ENCODE data around the gene TGM3. TPM values are rescaled to one million over a fixed set of nuclear protein-coding genes. Genes with fewer than 3 reads are reported as not detected.

Gene TGM3
- total and polyA plus RNA-seq, 2 experiments from 2014 or later = 0.08 TPM; not detected in 1

DNA sequence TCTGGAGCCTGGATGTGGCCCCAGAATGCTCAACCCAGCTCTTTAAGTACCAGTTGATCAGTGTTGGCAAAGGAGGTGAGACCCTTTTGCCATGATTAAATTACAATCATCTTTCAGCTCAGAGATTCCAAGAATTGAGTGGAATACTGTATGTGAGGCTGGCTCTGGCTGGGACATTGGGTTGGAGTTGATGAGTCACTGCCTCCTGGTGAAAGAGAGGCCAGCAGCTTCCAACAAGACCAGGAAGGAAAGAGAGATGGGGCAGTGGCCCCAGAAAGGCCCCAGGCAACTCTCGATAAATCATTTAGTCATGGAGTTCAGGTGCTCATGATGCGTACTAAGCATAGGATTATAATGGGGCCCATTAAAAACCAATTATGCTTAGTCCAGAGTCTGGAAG is 87.0 kb downstream of the TGM3 start:
- no peak overlapping the region for H3K27ac Mint-ChIP-seq
- no peaks in the 10 kb centered on the region for H3K9me3 Mint-ChIP-seq
- peaks cover 13% of the 10 kb centered on the region for H3K4me1 Mint-ChIP-seq
- H3K79me2 ChIP-seq (replicated peaks; ENCODE audit: insufficient read depth) = no peaks in the 10 kb centered on the region
- no peak overlapping the region for H2AFZ ChIP-seq
- H3K36me3 ChIP-seq (ENCODE audit: insufficient read depth) = no peaks in the 10 kb centered on the region
- peaks cover 8% of the 10 kb centered on the region for H3K27me3 Mint-ChIP-seq (ENCODE audit: insufficient read depth, low read depth, poor library complexity)
- no peaks in the 10 kb centered on the region for H3F3A ChIP-seq (replicated peaks; ENCODE audit: low read depth)
- no peak overlapping the region for H3K4me2 ChIP-seq
- H3K4me3 Mint-ChIP-seq = no peak overlapping the region
- DNase-seq (ENCODE audit: low spot score) (no peak), ATAC-seq (no peak)
- no peak for TF ChIP-seq STAT1 (IDR thresholded peaks at IDR 0.05; ENCODE audit: unreplicated experiment)
- TF ChIP-seq, protein P1, sequence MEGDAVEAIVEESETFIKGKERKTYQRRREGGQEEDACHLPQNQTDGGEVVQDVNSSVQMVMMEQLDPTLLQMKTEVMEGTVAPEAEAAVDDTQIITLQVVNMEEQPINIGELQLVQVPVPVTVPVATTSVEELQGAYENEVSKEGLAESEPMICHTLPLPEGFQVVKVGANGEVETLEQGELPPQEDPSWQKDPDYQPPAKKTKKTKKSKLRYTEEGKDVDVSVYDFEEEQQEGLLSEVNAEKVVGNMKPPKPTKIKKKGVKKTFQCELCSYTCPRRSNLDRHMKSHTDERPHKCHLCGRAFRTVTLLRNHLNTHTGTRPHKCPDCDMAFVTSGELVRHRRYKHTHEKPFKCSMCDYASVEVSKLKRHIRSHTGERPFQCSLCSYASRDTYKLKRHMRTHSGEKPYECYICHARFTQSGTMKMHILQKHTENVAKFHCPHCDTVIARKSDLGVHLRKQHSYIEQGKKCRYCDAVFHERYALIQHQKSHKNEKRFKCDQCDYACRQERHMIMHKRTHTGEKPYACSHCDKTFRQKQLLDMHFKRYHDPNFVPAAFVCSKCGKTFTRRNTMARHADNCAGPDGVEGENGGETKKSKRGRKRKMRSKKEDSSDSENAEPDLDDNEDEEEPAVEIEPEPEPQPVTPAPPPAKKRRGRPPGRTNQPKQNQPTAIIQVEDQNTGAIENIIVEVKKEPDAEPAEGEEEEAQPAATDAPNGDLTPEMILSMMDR (conservative IDR thresholded peaks at IDR 0.05; ENCODE audit: low read depth in 2 of 2) = no peak
- TF ChIP-seq JUNB (IDR thresholded peaks at IDR 0.05; ENCODE audit: unreplicated experiment) = no peak
- no peak for TF ChIP-seq ZNF114 (CRISPR knock-in tag; IDR thresholded peaks at IDR 0.05)
- TF ChIP-seq, protein P2, sequence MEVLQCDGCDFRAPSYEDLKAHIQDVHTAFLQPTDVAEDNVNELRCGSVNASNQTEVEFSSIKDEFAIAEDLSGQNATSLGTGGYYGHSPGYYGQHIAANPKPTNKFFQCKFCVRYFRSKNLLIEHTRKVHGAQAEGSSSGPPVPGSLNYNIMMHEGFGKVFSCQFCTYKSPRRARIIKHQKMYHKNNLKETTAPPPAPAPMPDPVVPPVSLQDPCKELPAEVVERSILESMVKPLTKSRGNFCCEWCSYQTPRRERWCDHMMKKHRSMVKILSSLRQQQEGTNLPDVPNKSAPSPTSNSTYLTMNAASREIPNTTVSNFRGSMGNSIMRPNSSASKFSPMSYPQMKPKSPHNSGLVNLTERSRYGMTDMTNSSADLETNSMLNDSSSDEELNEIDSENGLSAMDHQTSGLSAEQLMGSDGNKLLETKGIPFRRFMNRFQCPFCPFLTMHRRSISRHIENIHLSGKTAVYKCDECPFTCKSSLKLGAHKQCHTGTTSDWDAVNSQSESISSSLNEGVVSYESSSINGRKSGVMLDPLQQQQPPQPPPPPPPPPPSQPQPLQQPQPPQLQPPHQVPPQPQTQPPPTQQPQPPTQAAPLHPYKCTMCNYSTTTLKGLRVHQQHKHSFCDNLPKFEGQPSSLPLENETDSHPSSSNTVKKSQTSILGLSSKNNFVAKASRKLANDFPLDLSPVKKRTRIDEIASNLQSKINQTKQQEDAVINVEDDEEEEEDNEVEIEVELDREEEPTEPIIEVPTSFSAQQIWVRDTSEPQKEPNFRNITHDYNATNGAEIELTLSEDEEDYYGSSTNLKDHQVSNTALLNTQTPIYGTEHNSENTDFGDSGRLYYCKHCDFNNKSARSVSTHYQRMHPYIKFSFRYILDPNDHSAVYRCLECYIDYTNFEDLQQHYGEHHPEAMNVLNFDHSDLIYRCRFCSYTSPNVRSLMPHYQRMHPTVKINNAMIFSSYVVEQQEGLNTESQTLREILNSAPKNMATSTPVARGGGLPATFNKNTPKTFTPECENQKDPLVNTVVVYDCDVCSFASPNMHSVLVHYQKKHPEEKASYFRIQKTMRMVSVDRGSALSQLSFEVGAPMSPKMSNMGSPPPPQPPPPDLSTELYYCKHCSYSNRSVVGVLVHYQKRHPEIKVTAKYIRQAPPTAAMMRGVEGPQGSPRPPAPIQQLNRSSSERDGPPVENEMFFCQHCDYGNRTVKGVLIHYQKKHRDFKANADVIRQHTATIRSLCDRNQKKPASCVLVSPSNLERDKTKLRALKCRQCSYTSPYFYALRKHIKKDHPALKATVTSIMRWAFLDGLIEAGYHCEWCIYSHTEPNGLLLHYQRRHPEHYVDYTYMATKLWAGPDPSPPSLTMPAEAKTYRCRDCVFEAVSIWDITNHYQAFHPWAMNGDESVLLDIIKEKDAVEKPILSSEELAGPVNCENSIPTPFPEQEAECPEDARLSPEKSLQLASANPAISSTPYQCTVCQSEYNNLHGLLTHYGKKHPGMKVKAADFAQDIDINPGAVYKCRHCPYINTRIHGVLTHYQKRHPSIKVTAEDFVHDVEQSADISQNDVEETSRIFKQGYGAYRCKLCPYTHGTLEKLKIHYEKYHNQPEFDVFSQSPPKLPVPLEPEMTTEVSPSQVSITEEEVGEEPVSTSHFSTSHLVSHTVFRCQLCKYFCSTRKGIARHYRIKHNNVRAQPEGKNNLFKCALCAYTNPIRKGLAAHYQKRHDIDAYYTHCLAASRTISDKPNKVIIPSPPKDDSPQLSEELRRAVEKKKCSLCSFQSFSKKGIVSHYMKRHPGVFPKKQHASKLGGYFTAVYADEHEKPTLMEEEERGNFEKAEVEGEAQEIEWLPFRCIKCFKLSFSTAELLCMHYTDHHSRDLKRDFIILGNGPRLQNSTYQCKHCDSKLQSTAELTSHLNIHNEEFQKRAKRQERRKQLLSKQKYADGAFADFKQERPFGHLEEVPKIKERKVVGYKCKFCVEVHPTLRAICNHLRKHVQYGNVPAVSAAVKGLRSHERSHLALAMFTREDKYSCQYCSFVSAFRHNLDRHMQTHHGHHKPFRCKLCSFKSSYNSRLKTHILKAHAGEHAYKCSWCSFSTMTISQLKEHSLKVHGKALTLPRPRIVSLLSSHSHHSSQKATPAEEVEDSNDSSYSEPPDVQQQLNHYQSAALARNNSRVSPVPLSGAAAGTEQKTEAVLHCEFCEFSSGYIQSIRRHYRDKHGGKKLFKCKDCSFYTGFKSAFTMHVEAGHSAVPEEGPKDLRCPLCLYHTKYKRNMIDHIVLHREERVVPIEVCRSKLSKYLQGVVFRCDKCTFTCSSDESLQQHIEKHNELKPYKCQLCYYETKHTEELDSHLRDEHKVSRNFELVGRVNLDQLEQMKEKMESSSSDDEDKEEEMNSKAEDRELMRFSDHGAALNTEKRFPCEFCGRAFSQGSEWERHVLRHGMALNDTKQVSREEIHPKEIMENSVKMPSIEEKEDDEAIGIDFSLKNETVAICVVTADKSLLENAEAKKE (CRISPR knock-in tag; IDR thresholded peaks at IDR 0.05) = no peak
- no peak for TF ChIP-seq CREB1 (CRISPR knock-in tag; IDR thresholded peaks at IDR 0.05; ENCODE audit: low read depth)
- no peak for TF ChIP-seq EZH2phosphoT487 (IDR thresholded peaks at IDR 0.05; ENCODE audit: unreplicated experiment)
- TF ChIP-seq, protein P3, sequence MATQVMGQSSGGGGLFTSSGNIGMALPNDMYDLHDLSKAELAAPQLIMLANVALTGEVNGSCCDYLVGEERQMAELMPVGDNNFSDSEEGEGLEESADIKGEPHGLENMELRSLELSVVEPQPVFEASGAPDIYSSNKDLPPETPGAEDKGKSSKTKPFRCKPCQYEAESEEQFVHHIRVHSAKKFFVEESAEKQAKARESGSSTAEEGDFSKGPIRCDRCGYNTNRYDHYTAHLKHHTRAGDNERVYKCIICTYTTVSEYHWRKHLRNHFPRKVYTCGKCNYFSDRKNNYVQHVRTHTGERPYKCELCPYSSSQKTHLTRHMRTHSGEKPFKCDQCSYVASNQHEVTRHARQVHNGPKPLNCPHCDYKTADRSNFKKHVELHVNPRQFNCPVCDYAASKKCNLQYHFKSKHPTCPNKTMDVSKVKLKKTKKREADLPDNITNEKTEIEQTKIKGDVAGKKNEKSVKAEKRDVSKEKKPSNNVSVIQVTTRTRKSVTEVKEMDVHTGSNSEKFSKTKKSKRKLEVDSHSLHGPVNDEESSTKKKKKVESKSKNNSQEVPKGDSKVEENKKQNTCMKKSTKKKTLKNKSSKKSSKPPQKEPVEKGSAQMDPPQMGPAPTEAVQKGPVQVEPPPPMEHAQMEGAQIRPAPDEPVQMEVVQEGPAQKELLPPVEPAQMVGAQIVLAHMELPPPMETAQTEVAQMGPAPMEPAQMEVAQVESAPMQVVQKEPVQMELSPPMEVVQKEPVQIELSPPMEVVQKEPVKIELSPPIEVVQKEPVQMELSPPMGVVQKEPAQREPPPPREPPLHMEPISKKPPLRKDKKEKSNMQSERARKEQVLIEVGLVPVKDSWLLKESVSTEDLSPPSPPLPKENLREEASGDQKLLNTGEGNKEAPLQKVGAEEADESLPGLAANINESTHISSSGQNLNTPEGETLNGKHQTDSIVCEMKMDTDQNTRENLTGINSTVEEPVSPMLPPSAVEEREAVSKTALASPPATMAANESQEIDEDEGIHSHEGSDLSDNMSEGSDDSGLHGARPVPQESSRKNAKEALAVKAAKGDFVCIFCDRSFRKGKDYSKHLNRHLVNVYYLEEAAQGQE (IDR thresholded peaks at IDR 0.05; ENCODE audit: unreplicated experiment) = no peak
- no peak for TF ChIP-seq NANOG (IDR thresholded peaks at IDR 0.05; ENCODE audit: borderline replicate concordance)
- TF ChIP-seq, protein P4, sequence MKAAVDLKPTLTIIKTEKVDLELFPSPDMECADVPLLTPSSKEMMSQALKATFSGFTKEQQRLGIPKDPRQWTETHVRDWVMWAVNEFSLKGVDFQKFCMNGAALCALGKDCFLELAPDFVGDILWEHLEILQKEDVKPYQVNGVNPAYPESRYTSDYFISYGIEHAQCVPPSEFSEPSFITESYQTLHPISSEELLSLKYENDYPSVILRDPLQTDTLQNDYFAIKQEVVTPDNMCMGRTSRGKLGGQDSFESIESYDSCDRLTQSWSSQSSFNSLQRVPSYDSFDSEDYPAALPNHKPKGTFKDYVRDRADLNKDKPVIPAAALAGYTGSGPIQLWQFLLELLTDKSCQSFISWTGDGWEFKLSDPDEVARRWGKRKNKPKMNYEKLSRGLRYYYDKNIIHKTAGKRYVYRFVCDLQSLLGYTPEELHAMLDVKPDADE (IDR thresholded peaks at IDR 0.05) = no peak
- no peaks in the 10 kb centered on the region for H3K27me3 ChIP-seq (ENCODE audit: insufficient read depth)
- no peaks in the 10 kb centered on the region for H4K20me1 ChIP-seq (replicated peaks; ENCODE audit: insufficient read depth)
- H3K9me2 ChIP-seq (ENCODE audit: insufficient read depth) = peaks cover 20% of the 10 kb centered on the region; the same call in 1 of the 2 replicates
- H3K27ac ChIP-seq (ENCODE audit: low read depth) = no peak overlapping the region
- H3K4me1 ChIP-seq (ENCODE audit: insufficient read depth) = no peaks in the 10 kb centered on the region
- H3K4me3 ChIP-seq = no peak overlapping the region
- no peaks in the 10 kb centered on the region for H3K36me3 Mint-ChIP-seq (ENCODE audit: low read depth)
